Measurements from ENCODE around the gene SDHB.

The SDHB gene

GRCh38 chr1:17011092-17011438 lies 42.8 kb downstream of the SDHB start:
- no peak for DNase-seq

GRCh38 chr1:17009706-17010105 lies 44.1 kb downstream of the SDHB start:
- no peak for DNase-seq

- DNase-seq = no peak
Observed at GRCh38 chr1:17008208-17008855, 45.5 kb downstream of the SDHB start.

GRCh38 chr1:17007121-17007520 lies 46.7 kb downstream of the SDHB start:
- DNase-seq = no peak

- DNase-seq = no peak
Observed at GRCh38 chr1:17005365-17005740, 48.5 kb downstream of the SDHB start.

GRCh38 chr1:17004466-17005364 lies 49.1 kb downstream of the SDHB start:
- no peak for DNase-seq

GRCh38 chr1:17002524-17002902 lies 51.3 kb downstream of the SDHB start:
- no peak for DNase-seq

GRCh38 chr1:17001760-17002523 lies 51.9 kb downstream of the SDHB start:
- no peak for DNase-seq

- no peak for DNase-seq
Observed at GRCh38 chr1:16999863-17000262, 54.0 kb downstream of the SDHB start.

GRCh38 chr1:16998589-16998988 lies 55.2 kb downstream of the SDHB start:
- no peak for DNase-seq

- no peak for DNase-seq
Observed at GRCh38 chr1:16996845-16997244, 57.0 kb downstream of the SDHB start.

- no peak for DNase-seq
Observed at GRCh38 chr1:16993521-16994038, 60.3 kb downstream of the SDHB start.

GRCh38 chr1:16992675-16993074 lies 61.2 kb downstream of the SDHB start:
- DNase-seq = no peak

- DNase-seq = no peak
Observed at GRCh38 chr1:16992102-16992501, 61.7 kb downstream of the SDHB start.

GRCh38 chr1:16991571-16991970 lies 62.3 kb downstream of the SDHB start:
- no peak for DNase-seq

GRCh38 chr1:16989676-16990391 lies 64.0 kb downstream of the SDHB start:
- no peak for DNase-seq

- no peak for DNase-seq
Observed at GRCh38 chr1:16988210-16988609, 65.6 kb downstream of the SDHB start.

GRCh38 chr1:16986962-16987361 lies 66.9 kb downstream of the SDHB start:
- DNase-seq = no peak

GRCh38 chr1:16986560-16986959 lies 67.3 kb downstream of the SDHB start:
- DNase-seq = no peak

- DNase-seq = no peak
Observed at GRCh38 chr1:16986113-16986512, 67.7 kb downstream of the SDHB start.

GRCh38 chr1:16984717-16985116 lies 69.1 kb downstream of the SDHB start:
- DNase-seq = no peak

GRCh38 chr1:16983649-16984048 lies 70.2 kb downstream of the SDHB start:
- no peak for DNase-seq

GRCh38 chr1:16982902-16983301 lies 70.9 kb downstream of the SDHB start:
- no peak for DNase-seq
